Spleen (tissue), 11 donors: ENCODE measurements around the gene XDH. TPM values are rescaled to one million over a fixed set of nuclear protein-coding genes. Genes with fewer than 3 reads are reported as not detected.

Experiments
- DNase-seq: peaks from one replicate; pipeline ENCODE4 v3.0.0-alpha.2; 2020
- H3K27ac ChIP-seq, 8 donors: fragments of 200-600 bp; sonication (generic) in 7 of 8; 1 replicate in 4 of 8; 2 replicates in 4 of 8; pipeline versions ENCODE4 v1.5.0 to v1.8.0; 2016 to 2021; ENCODE audit warnings: inconsistent platforms in 4 of 8, mild to moderate bottlenecking in 4 of 8, moderate library complexity in 1 of 8
- H3K27me3 ChIP-seq, 7 donors: fragments of 200-600 bp; sonication (generic) in 6 of 7; replicated peaks in 1 of 7; 1 replicate in 4 of 7; 2 replicates in 3 of 7; pipeline versions ENCODE4 v1.5.0 to v1.8.0; 2016 to 2021; ENCODE audit warnings: inconsistent platforms in 3 of 7, mild to moderate bottlenecking in 1 of 7
- H3K36me3 ChIP-seq, 6 donors: fragments of 200-600 bp; sonication (generic) in 5 of 6; 1 replicate in 4 of 6; 2 replicates in 2 of 6; pipeline versions ENCODE4 v1.5.0 to v1.8.0; 2016 to 2021; ENCODE audit warnings: inconsistent platforms in 2 of 6
- H3K4me1 ChIP-seq, 6 donors: fragments of 200-600 bp; sonication (generic) in 5 of 6; 1 replicate in 3 of 6; 2 replicates in 3 of 6; pipeline versions ENCODE4 v1.5.0 to v1.8.0; 2016 to 2021; ENCODE audit warnings: inconsistent platforms in 3 of 6
- H3K4me3 ChIP-seq, 8 donors: fragments of 200-600 bp; sonication (generic) in 7 of 8; 1 replicate in 4 of 8; 2 replicates in 4 of 8; pipeline versions ENCODE4 v1.5.0 to v1.8.0; 2016 to 2021; ENCODE audit warnings: inconsistent platforms in 4 of 8, mild to moderate bottlenecking in 4 of 8, moderate library complexity in 2 of 8
- H3K9me3 ChIP-seq, 8 donors: fragments of 200-600 bp; sonication (generic) in 7 of 8; 1 replicate in 4 of 8; 2 replicates in 4 of 8; pipeline versions ENCODE4 v1.5.0 to v1.8.0; 2016 to 2021; ENCODE audit warnings: inconsistent platforms in 4 of 8
- POLR2A ChIP-seq, 3 donors: fragments of 450-650 bp; IDR thresholded peaks; one replicate each; pipeline ENCODE4 v1.5.1; 2017; ENCODE audit warnings: antibody characterized with exemption in 3 of 3, mild to moderate bottlenecking in 1 of 3
- POLR2AphosphoS5 ChIP-seq, 3 donors: sonication (generic); formaldehyde crosslinking; IDR thresholded peaks; one replicate each; pipeline ENCODE4 v1.5.1; 2017; ENCODE audit warnings: antibody characterized with exemption in 3 of 3
- WGBS, 5 donors: extraction: QIAGEN DNeasy Blood & Tissue Kit in 3 of 5; methylation state at CpG; one replicate each; pipeline versions ENCODE4 v1.1.5 to v1.1.7; 2013 to 2018; 5-methylcytosine and 5-hydroxymethylcytosine counted together
- intact Hi-C: fragments of 100-400 bp; cut with DNase I; formaldehyde crosslinking; loops from one replicate; pipeline ENCODE4 v1.15.0; 2023; ENCODE audit warnings: low total_unique reads
- polyA plus RNA-seq, 3 donors: library from polyadenylated mRNA; stranded (reverse); fragments of 200-250 nt; gene quantifications; one replicate each; pipeline ENCODE4 v1.2.1, GENCODE V29; 2013
- total RNA-seq, 7 donors: library from RNA; depleted of rRNA in 3 of 7; stranded (reverse); fragments of >200 nt in 3 of 7; fragmentation: NEBNext Ultra II Directional in 4 of 7; extraction: Animal tissue kit (Norgen Biotek cat#: 25700) in 4 of 7; gene quantifications; one replicate each; pipeline versions ENCODE4 v1.1.0 to v1.2.1, GENCODE V29; 2016 to 2021
- TF ChIP-seq, protein P1 (sequence below), 11 experiments: fragments of 200-600 bp in 7 of 11; fragments of 450-650 bp in 4 of 11; sonication (generic) in 4 of 11; IDR thresholded peaks in 8 of 11; conservative IDR thresholded peaks in 3 of 11; 1 replicate in 7 of 11; 2 replicates in 4 of 11; pipeline versions ENCODE4 v1.4.0 to v1.8.0; 2016 to 2021; ENCODE audit warnings: antibody characterized with exemption in 11 of 11, inconsistent platforms in 4 of 11, mild to moderate bottlenecking in 1 of 11
- donor health status: healthy with polysubstance abuse.
- donor health status: DM: no; HTN: no; CAD: no; lungs with moderate emphysema.
- donor health status: DM: no; HTN: no; CAD: no.
- donor health status: Bipolar disorder and iron deficiency.
- donor health status: healthy.
- donor health status: DM: no; HTN: no; CAD: no.
- donor health status: DM: yes; HTN: yes; CAD: no.

Gene XDH
- total and polyA plus RNA-seq, 10 donors, result 0.02 TPM; not detected in 9

DNA sequence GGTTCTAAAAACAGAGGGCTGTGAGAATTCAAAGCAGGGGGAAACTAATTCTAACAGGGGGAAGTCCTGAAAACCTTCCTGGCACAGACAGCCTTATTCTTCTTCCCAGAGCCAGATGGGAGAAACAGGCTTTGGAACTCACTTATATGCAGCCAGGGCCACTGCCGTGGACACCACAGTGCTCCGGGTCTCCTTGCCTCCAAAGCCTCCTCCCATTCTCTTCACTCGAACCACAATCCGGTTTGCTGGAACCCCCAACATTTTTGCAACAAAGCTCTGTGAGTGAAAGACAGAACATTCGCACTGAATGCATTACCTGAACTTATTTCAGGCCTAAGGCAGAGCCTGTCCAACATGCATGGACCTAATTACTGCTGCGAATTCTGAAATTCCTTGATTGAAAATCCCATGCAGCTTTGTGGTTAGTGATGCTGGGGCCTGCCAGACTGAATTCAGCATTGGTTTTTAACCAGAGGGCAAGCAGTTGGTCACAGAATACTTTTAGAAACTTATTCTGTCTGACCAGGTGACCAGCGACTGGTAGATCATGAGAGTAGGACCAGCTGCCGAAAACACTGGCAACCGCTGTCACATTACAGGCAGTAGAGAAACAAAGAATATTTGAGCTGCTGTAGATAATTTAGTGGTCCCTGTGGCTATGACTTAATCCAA, 48.6 kb downstream of the XDH start:
- TF ChIP-seq, protein P1, sequence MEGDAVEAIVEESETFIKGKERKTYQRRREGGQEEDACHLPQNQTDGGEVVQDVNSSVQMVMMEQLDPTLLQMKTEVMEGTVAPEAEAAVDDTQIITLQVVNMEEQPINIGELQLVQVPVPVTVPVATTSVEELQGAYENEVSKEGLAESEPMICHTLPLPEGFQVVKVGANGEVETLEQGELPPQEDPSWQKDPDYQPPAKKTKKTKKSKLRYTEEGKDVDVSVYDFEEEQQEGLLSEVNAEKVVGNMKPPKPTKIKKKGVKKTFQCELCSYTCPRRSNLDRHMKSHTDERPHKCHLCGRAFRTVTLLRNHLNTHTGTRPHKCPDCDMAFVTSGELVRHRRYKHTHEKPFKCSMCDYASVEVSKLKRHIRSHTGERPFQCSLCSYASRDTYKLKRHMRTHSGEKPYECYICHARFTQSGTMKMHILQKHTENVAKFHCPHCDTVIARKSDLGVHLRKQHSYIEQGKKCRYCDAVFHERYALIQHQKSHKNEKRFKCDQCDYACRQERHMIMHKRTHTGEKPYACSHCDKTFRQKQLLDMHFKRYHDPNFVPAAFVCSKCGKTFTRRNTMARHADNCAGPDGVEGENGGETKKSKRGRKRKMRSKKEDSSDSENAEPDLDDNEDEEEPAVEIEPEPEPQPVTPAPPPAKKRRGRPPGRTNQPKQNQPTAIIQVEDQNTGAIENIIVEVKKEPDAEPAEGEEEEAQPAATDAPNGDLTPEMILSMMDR (IDR thresholded peaks at IDR 0.05 in 8 of 11, conservative IDR thresholded peaks at IDR 0.05 in 3 of 11), result no peak
- TF ChIP-seq POLR2A (IDR thresholded peaks at IDR 0.05), result no peak
- TF ChIP-seq POLR2AphosphoS5 (IDR thresholded peaks at IDR 0.05), result no peak
- intact Hi-C loops, result no loop called here
- 89 to 95% (median 94%) methylated on average over 9 of the region's 9 CpGs for WGBS, 5 donors

DNA sequence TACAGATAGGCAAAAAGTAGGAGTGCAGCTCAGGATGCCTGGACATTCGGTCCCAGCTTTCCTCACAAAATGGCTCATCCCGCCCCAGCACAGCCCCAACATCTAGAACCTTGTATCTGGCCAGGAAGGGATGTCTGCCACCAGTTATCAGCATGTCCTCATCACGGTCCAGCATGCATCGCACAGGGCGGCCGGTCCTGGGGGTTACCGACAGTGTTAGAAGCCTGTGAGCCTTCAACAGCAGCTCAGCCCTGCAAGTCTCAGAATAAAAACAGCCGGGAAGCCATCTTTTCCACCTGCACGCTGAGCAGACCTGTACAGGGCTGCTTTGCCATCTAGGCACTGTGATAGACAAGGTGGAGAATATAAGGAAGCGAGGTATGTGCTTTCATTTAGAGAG, 49.2 kb downstream of the XDH start:
- H3K4me1 ChIP-seq, result no peaks in the 10 kb centered on the region
- DNase-seq, result no peak
- H3K27me3 ChIP-seq, result peaks cover 0 to 3% (median 0%) of the 10 kb centered on the region in 7 donors
- H3K36me3 ChIP-seq, result no peaks in the 10 kb centered on the region
- no peaks in the 10 kb centered on the region for H3K9me3 ChIP-seq
- WGBS, 5 donors, result 86 to 94% (median 93%) methylated on average over 8 to 10 of the region's 10 CpGs
- no peak overlapping the region for H3K4me3 ChIP-seq
- TF ChIP-seq POLR2AphosphoS5 (IDR thresholded peaks at IDR 0.05), result no peak
- TF ChIP-seq, protein P1 (IDR thresholded peaks at IDR 0.05 in 8 of 11, conservative IDR thresholded peaks at IDR 0.05 in 3 of 11), result no peak
- no peak for TF ChIP-seq POLR2A (IDR thresholded peaks at IDR 0.05)
- intact Hi-C loops, result no loop called here
- H3K27ac ChIP-seq, result no peak overlapping the region

More for the DNA sequence above, 48.6 kb downstream of the XDH start:
- Histone ChIP-seq H3K4me1 (no peaks in the 10 kb centered on the region), H3K36me3 (no peaks in the 10 kb centered on the region), H3K9me3 (no peaks in the 10 kb centered on the region), H3K27me3 (no peaks in the 10 kb centered on the region), H3K4me3 (no peak overlapping the region), H3K27ac (no peak overlapping the region)
- no peak for DNase-seq

DNA sequence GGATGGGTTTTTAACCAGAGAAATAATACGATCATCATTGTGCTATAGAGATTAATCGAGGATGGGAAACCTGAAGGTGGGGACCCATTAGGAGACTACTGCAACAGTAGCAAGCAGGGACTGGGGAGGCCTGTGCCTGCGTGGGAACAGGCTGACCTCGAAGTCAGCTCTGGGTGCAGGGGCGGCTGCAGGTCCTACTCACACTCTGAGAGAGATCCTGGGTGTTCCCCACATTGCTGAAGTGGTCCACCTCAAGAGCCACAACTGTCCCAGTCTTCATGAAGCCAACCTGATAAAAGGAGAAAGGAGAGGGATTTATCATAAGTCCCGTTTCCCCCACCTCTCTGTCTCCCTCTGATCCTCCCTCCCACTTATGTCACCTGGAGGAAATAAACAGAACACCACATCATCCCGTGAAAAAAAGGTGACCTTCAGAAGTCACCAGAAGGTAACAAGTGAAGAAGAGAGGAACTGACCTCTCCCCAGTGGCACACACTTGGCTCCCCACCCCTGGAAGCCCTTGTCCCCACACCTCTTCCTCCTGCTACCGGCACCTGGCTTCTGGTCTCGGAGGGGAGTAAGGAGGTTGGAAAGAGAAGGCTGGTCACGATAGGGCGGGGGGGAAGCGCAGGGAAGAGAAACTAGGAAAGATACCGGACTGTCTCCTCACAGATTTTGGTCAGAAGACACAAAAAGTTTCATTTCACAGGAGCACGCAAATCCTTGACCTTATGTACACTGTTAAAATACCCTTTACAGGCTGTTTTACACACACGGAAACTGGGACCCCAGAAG, 50.4 kb downstream of the XDH start:
- Histone ChIP-seq H3K36me3 (no peaks in the 10 kb centered on the region), H3K4me1 (no peaks in the 10 kb centered on the region), H3K4me3 (no peak overlapping the region), H3K27me3 (peaks cover 0 to 5% (median 0%) of the 10 kb centered on the region in 7 donors), H3K9me3 (no peaks in the 10 kb centered on the region), H3K27ac (no peak overlapping the region)
- no peak for DNase-seq
- WGBS, 5 donors, result 80 to 86% (median 81%) methylated on average over 15 of the region's 15 CpGs
- intact Hi-C loops, result no loop called here
- no peak for TF ChIP-seq POLR2A (IDR thresholded peaks at IDR 0.05)
- TF ChIP-seq, protein P1 (IDR thresholded peaks at IDR 0.05 in 8 of 11, conservative IDR thresholded peaks at IDR 0.05 in 3 of 11), result no peak
- TF ChIP-seq POLR2AphosphoS5 (IDR thresholded peaks at IDR 0.05), result no peak

DNA sequence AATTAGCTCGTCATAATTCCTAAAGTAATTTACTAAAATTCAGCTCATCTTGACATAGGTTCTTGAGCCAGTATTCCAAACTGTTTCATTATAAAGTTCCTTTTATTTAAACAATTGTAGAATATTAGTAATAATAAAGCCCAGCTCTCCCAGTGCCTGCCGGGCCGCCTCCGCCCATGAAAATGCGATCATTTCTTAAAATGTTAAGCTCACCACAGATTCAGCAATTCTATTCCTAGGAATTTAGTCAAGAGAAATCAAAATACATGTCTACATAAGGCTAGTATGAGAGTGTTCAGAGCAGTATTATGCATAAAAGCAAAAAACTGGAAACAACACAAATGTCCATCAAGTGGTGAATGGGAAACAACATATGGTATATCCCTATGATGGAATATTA, 52.0 kb downstream of the XDH start:
- Histone ChIP-seq H3K4me1 (no peaks in the 10 kb centered on the region), H3K27me3 (peaks cover 0 to 5% (median 0%) of the 10 kb centered on the region in 7 donors), H3K4me3 (no peak overlapping the region), H3K36me3 (no peaks in the 10 kb centered on the region), H3K27ac (no peak overlapping the region), H3K9me3 (no peaks in the 10 kb centered on the region)
- 92 to 98% (median 95%) methylated on average over 5 of the region's 5 CpGs for WGBS, 5 donors
- TF ChIP-seq, protein P1 (IDR thresholded peaks at IDR 0.05 in 8 of 11, conservative IDR thresholded peaks at IDR 0.05 in 3 of 11), result no peak
- no peak for TF ChIP-seq POLR2A (IDR thresholded peaks at IDR 0.05)
- TF ChIP-seq POLR2AphosphoS5 (IDR thresholded peaks at IDR 0.05), result no peak
- intact Hi-C loops, result no loop called here
- DNase-seq, result no peak
